Right lobe of liver (tissue), 4 donors: Measurements from ENCODE around the gene VAMP3.

Experiments used
- CTCF ChIP-seq, 4 donors: fragments of 200-600 bp in 3 of 4; fragments of 450-650 bp in 1 of 4; IDR thresholded peaks; one replicate each; pipeline versions ENCODE4 v1.5.1 to v1.8.0; 2016 to 2022; ENCODE audit warnings: antibody characterized with exemption in 4 of 4, mild to moderate bottlenecking in 2 of 4
- POLR2A ChIP-seq: fragments of 450-650 bp; IDR thresholded peaks from one replicate; pipeline ENCODE4 v1.6.1; 2017; ENCODE audit warnings: antibody characterized with exemption, mild to moderate bottlenecking
- donor health status: DM: no; HTN: no; CAD: no.
- donor health status: DM: no; HTN: no; CAD: no.
- donor health status: DM: no; HTN: yes; CAD: no.

- TF ChIP-seq CTCF (IDR thresholded peaks at IDR 0.05) = no peak
- TF ChIP-seq POLR2A = peak; percentile 73
Measured at GRCh38 chr1:7783826-7784491, 12.9 kb downstream of the VAMP3 start, which contains the start of gene PER3.
